Stimulated activated naive CD8-positive, alpha-beta T cell treated with anti-CD3 and anti-CD28 coated beads, Interleukin-15, Interleukin-2, amounts not matched to agents 100 ng/mL and 50 ng/mL, for 24 hours (primary cell): ENCODE data around the gene SCFD2.

Experiments used
- H3K27ac Mint-ChIP-seq: one replicate; pipeline ENCODE4 v1.8.0; 2021; ENCODE audit warnings: mild to moderate bottlenecking, mixed read lengths
- H3K27me3 Mint-ChIP-seq: one replicate; pipeline ENCODE4 v1.8.0; 2021; ENCODE audit warnings: mixed read lengths
- H3K36me3 Mint-ChIP-seq: one replicate; pipeline ENCODE4 v1.8.0; 2021; ENCODE audit warnings: low read depth, mixed read lengths
- H3K4me1 Mint-ChIP-seq: one replicate; pipeline ENCODE4 v1.8.0; 2021; ENCODE audit warnings: low read depth, mixed read lengths
- H3K4me3 Mint-ChIP-seq: one replicate; pipeline ENCODE4 v1.8.0; 2021; ENCODE audit warnings: mild to moderate bottlenecking, mixed read lengths
- H3K9me3 Mint-ChIP-seq: one replicate; pipeline ENCODE4 v1.8.0; 2021; ENCODE audit warnings: mixed read lengths

SCFD2 gene

GRCh38 chr4:53118676-53119075 is 247.2 kb downstream of the SCFD2 start:
- Mint-ChIP-seq H3K9me3 (peaks cover 7% of the 10 kb centered on the region), H3K36me3 (peaks cover 38% of the 10 kb centered on the region), H3K4me1 (peaks cover 30% of the 10 kb centered on the region), H3K27ac (no peak overlapping the region), H3K27me3 (no peaks in the 10 kb centered on the region), H3K4me3 (no peak overlapping the region)

- H3K4me3 Mint-ChIP-seq: no peak overlapping the region
- no peak overlapping the region for H3K27ac Mint-ChIP-seq
- peaks cover 48% of the 10 kb centered on the region for H3K36me3 Mint-ChIP-seq
- no peaks in the 10 kb centered on the region for H3K27me3 Mint-ChIP-seq
- H3K9me3 Mint-ChIP-seq: peaks cover 14% of the 10 kb centered on the region
- H3K4me1 Mint-ChIP-seq: peaks cover 40% of the 10 kb centered on the region
Observed at GRCh38 chr4:53116954-53117353, 248.9 kb downstream of the SCFD2 start.

- Mint-ChIP-seq H3K9me3 (peaks cover 25% of the 10 kb centered on the region), H3K27me3 (no peaks in the 10 kb centered on the region), H3K36me3 (peaks cover 68% of the 10 kb centered on the region), H3K4me3 (no peak overlapping the region), H3K27ac (peak overlapping the region; percentile 78), H3K4me1 (peaks cover 40% of the 10 kb centered on the region)
Observed at GRCh38 chr4:53113431-53114225, 252.2 kb downstream of the SCFD2 start.

GRCh38 chr4:53105313-53105712 is 260.5 kb downstream of the SCFD2 start:
- peaks cover 14% of the 10 kb centered on the region for H3K4me1 Mint-ChIP-seq
- H3K27me3 Mint-ChIP-seq: no peaks in the 10 kb centered on the region
- no peak overlapping the region for H3K27ac Mint-ChIP-seq
- peaks cover 67% of the 10 kb centered on the region for H3K36me3 Mint-ChIP-seq
- H3K9me3 Mint-ChIP-seq: peaks cover 32% of the 10 kb centered on the region
- no peak overlapping the region for H3K4me3 Mint-ChIP-seq

GRCh38 chr4:53103481-53103880 is 262.4 kb downstream of the SCFD2 start:
- Mint-ChIP-seq H3K27me3 (no peaks in the 10 kb centered on the region), H3K27ac (no peak overlapping the region), H3K9me3 (peaks cover 35% of the 10 kb centered on the region), H3K36me3 (peaks cover 62% of the 10 kb centered on the region), H3K4me3 (no peak overlapping the region), H3K4me1 (peaks cover 14% of the 10 kb centered on the region)

GRCh38 chr4:53101191-53101581 is 264.7 kb downstream of the SCFD2 start:
- H3K27ac Mint-ChIP-seq: peak overlapping the region; percentile 80
- peaks cover 46% of the 10 kb centered on the region for H3K36me3 Mint-ChIP-seq
- H3K9me3 Mint-ChIP-seq: peaks cover 18% of the 10 kb centered on the region
- no peak overlapping the region for H3K4me3 Mint-ChIP-seq
- no peaks in the 10 kb centered on the region for H3K27me3 Mint-ChIP-seq
- peaks cover 14% of the 10 kb centered on the region for H3K4me1 Mint-ChIP-seq

GRCh38 chr4:53100501-53101190 is 265.2 kb downstream of the SCFD2 start:
- Mint-ChIP-seq H3K4me1 (peaks cover 14% of the 10 kb centered on the region), H3K4me3 (no peak overlapping the region), H3K27me3 (no peaks in the 10 kb centered on the region), H3K27ac (peak overlapping the region; percentile 80), H3K36me3 (peaks cover 44% of the 10 kb centered on the region), H3K9me3 (peaks cover 17% of the 10 kb centered on the region)

GRCh38 chr4:53098681-53099121 is 267.2 kb downstream of the SCFD2 start:
- Mint-ChIP-seq H3K27me3 (no peaks in the 10 kb centered on the region), H3K4me1 (peaks cover 14% of the 10 kb centered on the region), H3K4me3 (no peak overlapping the region), H3K27ac (no peak overlapping the region), H3K9me3 (peaks cover 29% of the 10 kb centered on the region), H3K36me3 (peaks cover 42% of the 10 kb centered on the region)

- Mint-ChIP-seq H3K27ac (no peak overlapping the region), H3K27me3 (no peaks in the 10 kb centered on the region), H3K9me3 (peaks cover 23% of the 10 kb centered on the region), H3K4me3 (no peak overlapping the region), H3K4me1 (no peaks in the 10 kb centered on the region), H3K36me3 (peaks cover 34% of the 10 kb centered on the region)
Observed at GRCh38 chr4:53094040-53094439, 271.8 kb downstream of the SCFD2 start.

GRCh38 chr4:53089936-53090729 is 275.7 kb downstream of the SCFD2 start:
- H3K27ac Mint-ChIP-seq: no peak overlapping the region
- peaks cover 24% of the 10 kb centered on the region for H3K9me3 Mint-ChIP-seq
- no peak overlapping the region for H3K4me3 Mint-ChIP-seq
- no peaks in the 10 kb centered on the region for H3K4me1 Mint-ChIP-seq
- no peaks in the 10 kb centered on the region for H3K27me3 Mint-ChIP-seq
- H3K36me3 Mint-ChIP-seq: peaks cover 37% of the 10 kb centered on the region

- Mint-ChIP-seq H3K9me3 (peaks cover 26% of the 10 kb centered on the region), H3K4me1 (no peaks in the 10 kb centered on the region), H3K27ac (no peak overlapping the region), H3K4me3 (no peak overlapping the region), H3K36me3 (peaks cover 50% of the 10 kb centered on the region), H3K27me3 (no peaks in the 10 kb centered on the region)
Observed at GRCh38 chr4:53088152-53088551, 277.7 kb downstream of the SCFD2 start.

GRCh38 chr4:53076374-53076958 is 289.4 kb downstream of the SCFD2 start:
- H3K9me3 Mint-ChIP-seq: no peaks in the 10 kb centered on the region

GRCh38 chr4:53075162-53075785 is 290.6 kb downstream of the SCFD2 start:
- Mint-ChIP-seq H3K4me1 (peaks cover 9% of the 10 kb centered on the region), H3K27ac (no peak overlapping the region), H3K36me3 (peaks cover 27% of the 10 kb centered on the region), H3K27me3 (no peaks in the 10 kb centered on the region), H3K9me3 (no peaks in the 10 kb centered on the region), H3K4me3 (no peak overlapping the region)

More at GRCh38 chr4:53076374-53076958, 289.4 kb downstream of the SCFD2 start:
- Mint-ChIP-seq H3K4me1 (peaks cover 9% of the 10 kb centered on the region), H3K4me3 (no peak overlapping the region), H3K27me3 (no peaks in the 10 kb centered on the region), H3K36me3 (peaks cover 22% of the 10 kb centered on the region), H3K27ac (no peak overlapping the region)

GRCh38 chr4:53068755-53069330 is 297.0 kb downstream of the SCFD2 start:
- H3K36me3 Mint-ChIP-seq: peaks cover 41% of the 10 kb centered on the region
- no peaks in the 10 kb centered on the region for H3K27me3 Mint-ChIP-seq
- peaks cover 12% of the 10 kb centered on the region for H3K9me3 Mint-ChIP-seq
- H3K27ac Mint-ChIP-seq: no peak overlapping the region
- H3K4me3 Mint-ChIP-seq: no peak overlapping the region
- no peaks in the 10 kb centered on the region for H3K4me1 Mint-ChIP-seq
